HFFc6 (cell line): ENCODE data around the gene ZNF827. TPM values are rescaled to one million over a fixed set of nuclear protein-coding genes. Genes with fewer than 3 reads are reported as not detected.

Experiments used
- DNase-seq: peaks from one replicate; pipeline ENCODE4 v3.0.0-alpha.2; 2018
- H3K27ac Mint-ChIP-seq: 2 replicates; pipeline ENCODE4 v1.8.0; 2020; ENCODE audit warnings: mild to moderate bottlenecking, mixed read lengths
- H3K27me3 Mint-ChIP-seq: 2 replicates; pipeline ENCODE4 v1.8.0; 2021; ENCODE audit warnings: mild to moderate bottlenecking, moderate library complexity, mixed read lengths; ENCODE audit not compliant: insufficient read depth
- H3K36me3 Mint-ChIP-seq: 2 replicates; pipeline ENCODE4 v1.8.0; 2021; ENCODE audit warnings: low read depth, mixed read lengths
- H3K4me1 Mint-ChIP-seq: 2 replicates; pipeline ENCODE4 v1.8.0; 2020; ENCODE audit warnings: low read depth, mixed read lengths
- H3K4me3 Mint-ChIP-seq: 2 replicates; pipeline ENCODE4 v1.8.0; 2020; ENCODE audit warnings: mild to moderate bottlenecking, moderate library complexity, mixed read lengths
- H3K9me3 Mint-ChIP-seq: 2 replicates; pipeline ENCODE4 v1.8.0; 2020; ENCODE audit warnings: mild to moderate bottlenecking, mixed read lengths
- CTCF ChIP-seq: fragments of 200-600 bp; sonication (generic); IDR thresholded peaks from 2 replicates; pipeline ENCODE4 v1.5.0; 2021; ENCODE audit warnings: antibody characterized with exemption, mild to moderate bottlenecking
- total RNA-seq, 6 experiments: library from RNA; stranded (reverse); fragmentation: NEBNext Ultra II Directional; extraction: Animal tissue kit (Norgen Biotek cat#: 25700); gene quantifications; 2 replicates in 1 of 6; 3 replicates in 5 of 6; pipeline ENCODE4 v1.2.3, GENCODE V29; 2021

The ZNF827 gene
- total RNA-seq, 6 experiments from 2014 or later = 15.8 to 22.4 (median 17.6) TPM

- no peak overlapping the region for H3K4me3 Mint-ChIP-seq
- peaks cover 27% of the 10 kb centered on the region for H3K4me1 Mint-ChIP-seq
- peaks cover 34% of the 10 kb centered on the region for H3K36me3 Mint-ChIP-seq
- TF ChIP-seq CTCF = no peak
- H3K9me3 Mint-ChIP-seq = no peaks in the 10 kb centered on the region
- peaks cover 2% of the 10 kb centered on the region; the same call in 1 of the 2 replicates for H3K27me3 Mint-ChIP-seq
- H3K27ac Mint-ChIP-seq = no peak overlapping the region
- DNase-seq = no peak
Measured at GRCh38 chr4:145775406-145775805, 163.2 kb downstream of the ZNF827 start.

GRCh38 chr4:145774473-145774872 lies 164.2 kb downstream of the ZNF827 start:
- Mint-ChIP-seq H3K4me1 (peaks cover 20% of the 10 kb centered on the region), H3K9me3 (no peaks in the 10 kb centered on the region), H3K36me3 (peaks cover 34% of the 10 kb centered on the region)

DNA sequence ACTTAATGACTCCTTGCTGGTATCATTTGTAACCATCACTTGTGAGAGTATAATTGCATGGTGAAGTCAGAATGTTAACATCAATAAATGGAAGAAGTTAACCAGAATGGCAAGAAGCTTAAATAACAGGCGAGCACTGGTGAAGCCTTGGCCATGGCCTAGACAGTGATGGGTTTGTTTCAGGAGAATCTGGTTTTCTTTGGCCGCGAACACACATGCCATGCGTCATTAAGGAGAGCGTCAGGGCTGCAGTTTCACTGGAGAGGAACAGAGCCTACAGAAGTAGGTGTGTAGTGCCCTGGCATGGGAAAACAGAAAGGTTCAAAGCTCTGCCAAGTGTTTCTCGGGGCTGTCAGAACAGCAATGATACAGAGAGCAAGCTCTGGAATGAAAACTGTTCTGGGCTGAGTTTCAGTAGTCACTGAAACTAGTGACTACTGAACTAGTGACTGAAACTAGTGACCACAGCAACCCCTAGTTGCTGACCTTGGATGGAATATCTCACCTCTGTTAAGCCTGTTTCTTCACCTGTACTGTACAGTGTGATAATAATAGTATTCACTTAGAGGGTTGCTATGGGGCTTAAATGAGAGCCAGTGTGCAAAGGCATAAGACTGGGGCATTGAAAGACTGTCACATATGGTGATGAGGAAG lies 164.9 kb downstream of the ZNF827 start:
- Mint-ChIP-seq H3K4me3 (no peak overlapping the region), H3K27me3 (peaks cover 2% of the 10 kb centered on the region; the same call in 1 of the 2 replicates), H3K4me1 (peaks cover 13% of the 10 kb centered on the region), H3K27ac (no peak overlapping the region), H3K9me3 (no peaks in the 10 kb centered on the region), H3K36me3 (peaks cover 30% of the 10 kb centered on the region)
- TF ChIP-seq CTCF = no peak
- DNase-seq = no peak

More at GRCh38 chr4:145774473-145774872, 164.2 kb downstream of the ZNF827 start:
- TF ChIP-seq CTCF = no peak
- DNase-seq = no peak
- no peak overlapping the region for H3K27ac Mint-ChIP-seq
- no peak overlapping the region for H3K4me3 Mint-ChIP-seq
- peaks cover 2% of the 10 kb centered on the region; the same call in 1 of the 2 replicates for H3K27me3 Mint-ChIP-seq

DNA sequence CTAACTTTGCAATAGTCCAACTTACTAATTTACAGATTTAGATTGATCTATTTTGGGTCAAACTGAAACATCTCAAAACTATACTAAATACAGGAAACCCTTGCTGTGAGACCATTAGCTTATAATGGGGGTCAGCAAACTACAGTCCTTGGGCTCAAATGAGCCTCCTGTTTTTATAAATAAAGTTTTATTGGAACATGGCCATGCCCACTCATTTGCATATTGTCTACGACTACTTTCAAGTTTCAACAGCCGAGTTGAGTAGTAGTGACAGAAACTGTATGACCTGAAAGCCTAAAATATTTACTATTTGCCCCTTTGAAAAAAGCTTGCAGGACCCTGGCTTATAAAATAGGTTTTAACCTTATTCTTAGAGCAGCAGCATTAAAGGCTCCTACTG lies 166.3 kb downstream of the ZNF827 start:
- H3K27ac Mint-ChIP-seq = no peak overlapping the region
- no peak overlapping the region for H3K4me3 Mint-ChIP-seq
- H3K36me3 Mint-ChIP-seq = peaks cover 34% of the 10 kb centered on the region
- peaks cover 5% of the 10 kb centered on the region for H3K4me1 Mint-ChIP-seq
- DNase-seq = no peak
- no peaks in the 10 kb centered on the region for H3K9me3 Mint-ChIP-seq
- H3K27me3 Mint-ChIP-seq = peaks cover 2% of the 10 kb centered on the region; the same call in 1 of the 2 replicates
- no peak for TF ChIP-seq CTCF

DNA sequence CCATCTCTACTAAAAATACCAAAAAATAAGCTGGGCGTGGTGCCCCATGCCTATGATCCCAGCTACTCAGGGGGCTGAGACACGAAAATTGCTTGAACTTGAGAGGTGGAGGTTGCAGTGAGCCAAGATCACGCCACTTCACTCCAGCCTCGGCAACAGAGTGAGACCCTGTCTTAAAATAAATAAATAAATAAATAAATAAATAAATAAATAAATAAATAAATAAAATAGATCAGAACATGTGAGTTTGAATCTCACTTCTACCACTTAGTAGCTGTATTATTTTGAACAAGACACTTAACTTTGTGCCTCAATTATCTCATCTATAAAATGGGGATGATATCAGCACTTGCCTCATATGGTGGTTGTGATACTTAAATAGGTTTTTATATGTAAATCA lies 168.5 kb downstream of the ZNF827 start:
- Mint-ChIP-seq H3K4me1 (peaks cover 8% of the 10 kb centered on the region), H3K27me3 (no peaks in the 10 kb centered on the region), H3K36me3 (peaks cover 51% of the 10 kb centered on the region), H3K4me3 (no peak overlapping the region), H3K27ac (no peak overlapping the region), H3K9me3 (no peaks in the 10 kb centered on the region)
- DNase-seq = no peak
- TF ChIP-seq CTCF = no peak
